ENCODE data around the gene BRDT. TPM values are rescaled to one million over a fixed set of nuclear protein-coding genes. Genes with fewer than 3 reads are reported as not detected.
"Not testable (repeated sequence)": the region's sequence is repeated elsewhere in the genome, so short reads cannot be mapped to it uniquely, and the experiment has no call there.

The BRDT gene
- total RNA-seq, 1 donor from 2014 or later: not detected

DNA sequence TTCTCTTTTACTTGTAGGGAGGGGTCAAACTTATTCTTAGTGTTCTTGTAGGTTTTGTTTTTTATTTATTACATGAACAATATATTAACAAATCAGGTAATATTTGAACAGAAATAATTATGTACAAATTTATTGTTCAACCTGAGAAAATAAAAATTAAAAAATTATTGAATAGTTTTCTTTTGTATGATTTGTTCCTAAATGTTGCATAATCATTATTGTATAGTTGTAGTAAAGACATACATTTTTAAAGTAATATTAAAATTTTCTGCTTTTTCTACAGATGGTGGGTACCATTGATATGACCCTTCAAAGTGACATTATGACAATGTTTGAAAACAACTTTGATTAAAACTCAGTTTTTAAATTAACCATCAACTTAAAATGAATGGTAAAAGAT, 64.7 kb downstream of the BRDT start:
- intact Hi-C loops (cut with micrococcal nuclease): no loop called here
- Mint-ChIP-seq H3K36me3 (ENCODE audit: low read depth) (no peaks in the 10 kb centered on the region), H3K4me3 (no peak overlapping the region), H3K4me1 (ENCODE audit: low read depth) (peaks cover 16% of the 10 kb centered on the region), H3K9me3 (no peaks in the 10 kb centered on the region), H3K27ac (no peak overlapping the region), H3K27me3 (ENCODE audit: insufficient read depth) (peaks cover 2% of the 10 kb centered on the region)
- no peak for DNase-seq (ENCODE audit: low spot score)

DNA sequence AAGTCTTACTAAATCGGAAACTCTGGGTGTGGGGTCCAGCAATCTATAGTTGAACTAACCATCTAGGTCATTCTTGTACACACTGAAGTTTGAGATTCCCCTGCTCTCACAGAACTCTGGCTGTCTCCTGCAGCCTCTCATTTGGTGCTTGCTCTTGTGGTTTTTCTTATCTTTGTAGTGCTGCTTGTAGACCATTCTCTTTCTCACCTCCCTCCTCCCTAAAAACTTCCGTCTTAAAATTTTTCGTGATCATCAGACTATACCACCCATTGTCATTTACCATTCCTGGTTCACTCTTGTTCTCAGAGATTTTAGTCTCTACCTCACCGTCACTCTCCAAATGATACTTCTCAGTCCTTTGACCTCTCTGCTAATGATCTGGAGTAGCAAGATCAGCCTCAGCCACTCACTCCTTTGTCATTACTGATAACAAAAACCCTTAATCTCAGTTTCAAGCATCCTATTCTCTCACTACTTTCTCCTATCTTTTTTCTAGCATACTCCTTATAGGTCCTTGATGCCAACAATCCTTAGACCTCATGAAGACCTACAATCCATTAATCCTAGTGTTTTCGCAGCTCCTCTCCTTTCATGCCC, 67.6 kb downstream of the BRDT start:
- H3K36me3 Mint-ChIP-seq (ENCODE audit: low read depth): no peaks in the 10 kb centered on the region
- no peak overlapping the region for H3K27ac Mint-ChIP-seq
- H3K9me3 Mint-ChIP-seq: no peaks in the 10 kb centered on the region
- H3K4me1 Mint-ChIP-seq (ENCODE audit: low read depth): peaks cover 16% of the 10 kb centered on the region
- H3K27me3 Mint-ChIP-seq (ENCODE audit: insufficient read depth): peaks cover 9% of the 10 kb centered on the region
- no peak for DNase-seq (ENCODE audit: low spot score)
- no peak overlapping the region for H3K4me3 Mint-ChIP-seq
- intact Hi-C loops (cut with micrococcal nuclease): no loop called here

- Mint-ChIP-seq H3K36me3 (ENCODE audit: low read depth) (no peaks in the 10 kb centered on the region), H3K4me1 (ENCODE audit: low read depth) (peaks cover 16% of the 10 kb centered on the region), H3K9me3 (no peaks in the 10 kb centered on the region), H3K4me3 (no peak overlapping the region), H3K27me3 (ENCODE audit: insufficient read depth) (peaks cover 9% of the 10 kb centered on the region), H3K27ac (no peak overlapping the region)
- no peak for DNase-seq (ENCODE audit: low spot score)
- intact Hi-C loops (cut with micrococcal nuclease): no loop called here
These were observed 68.5 kb downstream of the BRDT start for GRCh38 chr1:92017656-92018055.

- H3K36me3 Mint-ChIP-seq (ENCODE audit: low read depth); H3K4me3 Mint-ChIP-seq; intact Hi-C loops (cut with micrococcal nuclease); H3K9me3 Mint-ChIP-seq; H3K27ac Mint-ChIP-seq; DNase-seq (ENCODE audit: low spot score): not testable (repeated sequence)
- Mint-ChIP-seq H3K27me3 (ENCODE audit: insufficient read depth) (peaks cover 25% of the 10 kb centered on the region), H3K4me1 (ENCODE audit: low read depth) (peaks cover 14% of the 10 kb centered on the region)
These were observed 76.8 kb downstream of the BRDT start for GRCh38 chr1:92026042-92026441.

DNA sequence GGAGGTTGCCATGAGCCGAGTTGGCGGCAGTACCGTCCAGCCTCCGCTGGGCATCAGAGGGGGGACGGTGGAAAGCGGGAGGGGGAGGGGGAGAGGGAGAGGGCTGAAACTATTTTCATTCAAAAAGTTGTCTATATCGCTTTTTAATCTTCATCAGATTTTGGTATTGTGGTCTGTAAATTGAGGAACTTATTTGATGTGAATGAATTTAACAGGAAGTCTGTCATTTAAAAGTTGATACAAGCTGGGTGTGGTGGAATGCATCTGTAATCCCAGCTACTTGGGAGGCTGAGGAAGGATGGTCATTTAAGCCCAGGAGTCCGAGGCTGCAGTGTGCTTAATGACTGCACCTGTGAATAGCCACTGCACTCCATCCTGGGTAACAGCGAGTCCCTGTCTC, 77.6 kb downstream of the BRDT start:
- H3K36me3 Mint-ChIP-seq (ENCODE audit: low read depth): no peaks in the 10 kb centered on the region
- no peaks in the 10 kb centered on the region for H3K9me3 Mint-ChIP-seq
- intact Hi-C loops (cut with micrococcal nuclease): no loop called here
- peaks cover 25% of the 10 kb centered on the region for H3K27me3 Mint-ChIP-seq (ENCODE audit: insufficient read depth)
- H3K27ac Mint-ChIP-seq: no peak overlapping the region
- no peak for DNase-seq (ENCODE audit: low spot score)
- no peak overlapping the region for H3K4me3 Mint-ChIP-seq
- H3K4me1 Mint-ChIP-seq (ENCODE audit: low read depth): peaks cover 15% of the 10 kb centered on the region

DNA sequence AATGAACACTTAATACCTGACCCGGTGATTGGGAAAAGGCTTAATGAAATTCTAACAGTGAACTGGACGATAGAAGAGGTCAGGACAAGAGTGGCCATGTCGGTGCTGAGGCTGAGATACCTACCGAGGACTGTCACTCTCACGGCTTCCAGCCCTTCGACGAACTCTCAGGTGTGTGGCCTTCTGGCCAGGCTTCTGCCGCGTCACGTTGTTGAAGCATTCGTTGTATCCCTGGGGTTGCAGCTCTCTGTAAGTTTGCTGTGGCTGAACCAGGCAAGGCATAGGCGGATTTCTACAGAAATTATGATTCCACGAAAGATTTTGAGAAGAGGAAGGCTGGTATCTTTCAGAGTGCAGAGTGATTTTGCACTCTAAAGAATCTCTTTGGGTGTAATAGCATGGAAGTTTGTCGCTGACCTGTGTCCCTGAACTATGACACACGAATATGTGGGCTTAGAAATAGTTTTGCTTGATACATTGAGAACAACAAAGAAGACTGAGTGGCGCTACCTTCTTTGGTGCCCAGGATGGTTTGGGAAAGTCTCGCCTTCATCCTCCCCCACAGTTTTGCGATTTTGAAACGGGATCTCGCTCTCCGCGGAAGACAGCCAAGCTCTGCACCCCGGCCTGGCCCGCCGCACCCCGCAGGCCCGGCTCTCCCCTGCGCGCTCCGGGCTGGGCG, 80.2 kb downstream of the BRDT start:
- DNase-seq (ENCODE audit: low spot score): no peak
- Mint-ChIP-seq H3K27ac (no peak overlapping the region), H3K4me1 (ENCODE audit: low read depth) (peaks cover 15% of the 10 kb centered on the region), H3K36me3 (ENCODE audit: low read depth) (no peaks in the 10 kb centered on the region), H3K27me3 (ENCODE audit: insufficient read depth) (peaks cover 18% of the 10 kb centered on the region), H3K4me3 (peak overlapping the region; percentile 74), H3K9me3 (no peaks in the 10 kb centered on the region)
- intact Hi-C loops (cut with micrococcal nuclease): no loop called here

DNA sequence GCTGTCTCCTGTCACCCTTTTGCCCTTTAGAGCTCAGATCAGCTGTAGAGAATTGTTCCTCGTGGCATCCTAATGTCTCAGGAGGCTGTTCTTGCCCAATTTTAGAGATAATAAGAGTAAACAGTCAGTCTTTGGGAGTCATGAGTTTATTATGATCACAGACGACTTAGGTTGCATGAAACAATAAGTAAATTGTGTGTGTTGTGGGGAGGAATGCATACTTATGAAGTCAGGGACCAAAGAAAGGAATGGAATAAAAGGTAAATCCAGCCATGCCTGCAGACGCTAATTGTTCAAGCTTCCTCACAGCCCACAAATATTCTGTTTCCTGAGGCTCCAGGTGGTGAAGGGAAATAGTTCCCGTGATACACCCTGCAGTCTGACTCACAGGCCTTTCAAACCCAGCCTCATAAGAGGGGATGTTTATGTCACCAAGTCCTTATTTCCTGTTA, 81.5 kb downstream of the BRDT start:
- intact Hi-C loops (cut with micrococcal nuclease): no loop called here
- no peak for DNase-seq (ENCODE audit: low spot score)
- peaks cover 15% of the 10 kb centered on the region for H3K4me1 Mint-ChIP-seq (ENCODE audit: low read depth)
- H3K27me3 Mint-ChIP-seq (ENCODE audit: insufficient read depth): peaks cover 24% of the 10 kb centered on the region
- H3K27ac Mint-ChIP-seq: no peak overlapping the region
- no peaks in the 10 kb centered on the region for H3K36me3 Mint-ChIP-seq (ENCODE audit: low read depth)
- H3K9me3 Mint-ChIP-seq: no peaks in the 10 kb centered on the region
- peak overlapping the region; percentile 75 for H3K4me3 Mint-ChIP-seq

- no peak overlapping the region for H3K27ac Mint-ChIP-seq
- H3K4me3 Mint-ChIP-seq: no peak overlapping the region
- H3K4me1 Mint-ChIP-seq (ENCODE audit: low read depth): peaks cover 15% of the 10 kb centered on the region
- peaks cover 30% of the 10 kb centered on the region for H3K27me3 Mint-ChIP-seq (ENCODE audit: insufficient read depth)
- no peaks in the 10 kb centered on the region for H3K9me3 Mint-ChIP-seq
- H3K36me3 Mint-ChIP-seq (ENCODE audit: low read depth): no peaks in the 10 kb centered on the region
- intact Hi-C loops (cut with micrococcal nuclease): no loop called here
- no peak for DNase-seq (ENCODE audit: low spot score)
These were observed 82.3 kb downstream of the BRDT start for GRCh38 chr1:92031281-92032110.

GRCh38 chr1:92037400-92037799, 88.2 kb downstream of the BRDT start:
- Mint-ChIP-seq H3K9me3 (no peaks in the 10 kb centered on the region), H3K4me3 (no peak overlapping the region), H3K27ac (no peak overlapping the region), H3K27me3 (ENCODE audit: insufficient read depth) (peaks cover 21% of the 10 kb centered on the region), H3K4me1 (ENCODE audit: low read depth) (no peaks in the 10 kb centered on the region), H3K36me3 (ENCODE audit: low read depth) (no peaks in the 10 kb centered on the region)
- intact Hi-C loops (cut with micrococcal nuclease): no loop called here
- no peak for DNase-seq (ENCODE audit: low spot score)

- intact Hi-C loops (cut with micrococcal nuclease): no loop called here
- Mint-ChIP-seq H3K36me3 (ENCODE audit: low read depth) (no peaks in the 10 kb centered on the region), H3K4me3 (no peak overlapping the region), H3K4me1 (ENCODE audit: low read depth) (no peaks in the 10 kb centered on the region), H3K27ac (no peak overlapping the region), H3K9me3 (no peaks in the 10 kb centered on the region), H3K27me3 (ENCODE audit: insufficient read depth) (peaks cover 19% of the 10 kb centered on the region)
- no peak for DNase-seq (ENCODE audit: low spot score)
These were observed 89.6 kb downstream of the BRDT start for GRCh38 chr1:92038695-92039346.

DNA sequence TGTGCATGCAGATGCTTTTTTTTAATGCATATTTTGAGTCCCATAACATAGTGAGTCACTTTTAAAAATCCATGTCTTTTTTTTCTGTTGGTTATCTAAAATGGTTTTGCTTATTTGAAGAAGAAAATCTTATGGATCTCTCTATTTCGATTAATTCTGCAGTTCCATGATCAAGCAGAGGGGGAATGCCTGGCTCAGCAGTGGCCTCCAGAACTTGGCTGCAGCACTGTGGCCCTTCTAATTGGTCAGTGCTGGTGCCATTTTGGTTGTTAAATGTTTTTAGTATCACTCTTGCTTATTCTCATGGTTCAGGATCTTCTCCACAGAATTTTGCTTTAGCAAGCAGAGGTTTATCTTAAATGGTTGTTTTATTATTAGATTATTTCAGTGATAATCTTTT, 91.8 kb downstream of the BRDT start:
- H3K36me3 Mint-ChIP-seq (ENCODE audit: low read depth): no peaks in the 10 kb centered on the region
- no peaks in the 10 kb centered on the region for H3K4me1 Mint-ChIP-seq (ENCODE audit: low read depth)
- H3K4me3 Mint-ChIP-seq: no peak overlapping the region
- intact Hi-C loops (cut with micrococcal nuclease): no loop called here
- H3K9me3 Mint-ChIP-seq: no peaks in the 10 kb centered on the region
- DNase-seq (ENCODE audit: low spot score): no peak
- no peak overlapping the region for H3K27ac Mint-ChIP-seq
- H3K27me3 Mint-ChIP-seq (ENCODE audit: insufficient read depth): peaks cover 10% of the 10 kb centered on the region

DNA sequence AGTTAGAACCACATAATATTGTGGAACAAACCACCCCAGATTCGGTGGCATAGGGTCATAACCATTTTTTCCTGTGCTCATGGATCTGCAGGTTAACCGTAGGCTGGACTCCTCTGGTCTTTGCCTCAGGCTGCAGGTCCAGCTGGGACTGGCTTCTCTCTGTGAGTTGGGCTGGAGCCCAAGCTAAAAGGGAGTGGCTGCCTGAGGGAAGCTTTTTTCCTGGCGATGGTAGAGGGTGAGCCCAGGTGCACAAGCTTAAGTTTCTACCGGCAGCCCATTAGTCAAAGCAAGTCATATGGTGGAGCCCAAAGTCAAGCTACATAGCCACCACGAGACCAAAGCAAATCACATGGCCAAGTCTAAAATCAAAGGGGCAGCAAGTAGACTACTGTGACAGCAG, 94.4 kb downstream of the BRDT start:
- intact Hi-C loops (cut with micrococcal nuclease): no loop called here
- no peak overlapping the region for H3K27ac Mint-ChIP-seq
- H3K36me3 Mint-ChIP-seq (ENCODE audit: low read depth): no peaks in the 10 kb centered on the region
- no peak for DNase-seq (ENCODE audit: low spot score)
- H3K27me3 Mint-ChIP-seq (ENCODE audit: insufficient read depth): no peaks in the 10 kb centered on the region
- no peaks in the 10 kb centered on the region for H3K9me3 Mint-ChIP-seq
- H3K4me1 Mint-ChIP-seq (ENCODE audit: low read depth): no peaks in the 10 kb centered on the region
- no peak overlapping the region for H3K4me3 Mint-ChIP-seq

Data from activated T-helper 1 cell treated with anti-CD3 and anti-CD28 coated beads, Interleukin-12 subunit alpha, Interleukin-12 subunit beta, Interleukin-2, Interleukin-4 antibody, amounts not matched to agents 30 ng/mL and 10 ng/mL and 1 ng/mL, durations not matched to agents 14 hours and 24 hours and 36 hours (primary cell).